ENCODE measurements around the gene C2orf68.
"Not testable (repeated sequence)": the region's sequence is repeated elsewhere in the genome, so short reads cannot be mapped to it uniquely, and the experiment has no call there.

Gene C2orf68

DNA sequence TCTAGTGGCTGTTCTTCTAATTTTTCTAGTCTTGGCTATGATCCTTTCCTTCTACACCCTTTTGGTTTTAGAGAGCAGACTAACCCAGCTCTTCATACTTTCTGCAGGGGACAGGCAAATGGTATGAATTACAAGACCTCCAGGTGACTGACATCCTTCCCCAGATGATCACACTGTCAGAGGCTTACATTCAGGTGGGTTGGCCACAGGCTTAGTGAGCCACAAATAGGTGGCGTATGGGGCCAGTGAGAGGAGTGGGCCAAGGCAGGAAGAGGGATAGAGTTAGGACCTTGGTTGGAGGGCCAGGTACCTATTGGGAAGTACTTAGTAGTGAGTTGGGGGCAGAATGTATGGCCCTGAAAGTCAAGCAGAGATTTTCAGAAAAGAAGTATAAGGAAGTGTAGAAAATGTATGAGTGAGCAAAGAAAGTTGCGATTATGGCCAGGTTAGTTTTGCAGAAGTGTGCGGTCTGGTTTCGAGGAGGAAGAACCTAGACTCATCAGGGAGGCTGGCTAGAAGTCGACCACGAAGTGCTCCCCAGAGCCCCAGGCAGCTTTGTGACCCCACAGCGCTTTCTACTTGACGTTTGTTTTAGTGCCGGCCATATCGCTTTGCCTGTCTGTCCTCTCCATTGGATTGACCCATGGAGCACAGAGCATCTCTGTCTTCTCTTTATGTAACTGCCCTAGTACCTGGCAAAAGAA lies 36.1 kb upstream of the C2orf68 start:
- peak overlapping the region; percentile 24 for H3K27ac Mint-ChIP-seq
- H3K4me1 Mint-ChIP-seq (ENCODE audit: low read depth): peaks cover 4% of the 10 kb centered on the region
- no peaks in the 10 kb centered on the region for H3K9me3 Mint-ChIP-seq
- peaks cover 66% of the 10 kb centered on the region for H3K36me3 Mint-ChIP-seq (ENCODE audit: low read depth)
- no peak overlapping the region for H3K4me3 Mint-ChIP-seq
- no peaks in the 10 kb centered on the region for H3K27me3 Mint-ChIP-seq

GRCh38 chr2:85646166-85646565 lies 34.3 kb upstream of the C2orf68 start:
- H3K4me1 Mint-ChIP-seq (ENCODE audit: low read depth): peaks cover 15% of the 10 kb centered on the region
- no peak overlapping the region for H3K27ac Mint-ChIP-seq
- peaks cover 71% of the 10 kb centered on the region for H3K36me3 Mint-ChIP-seq (ENCODE audit: low read depth)
- H3K4me3 Mint-ChIP-seq: no peak overlapping the region
- H3K27me3 Mint-ChIP-seq: no peaks in the 10 kb centered on the region
- no peaks in the 10 kb centered on the region for H3K9me3 Mint-ChIP-seq

- no peak overlapping the region for H3K4me3 Mint-ChIP-seq
- peaks cover 15% of the 10 kb centered on the region for H3K4me1 Mint-ChIP-seq (ENCODE audit: low read depth)
- no peak overlapping the region for H3K27ac Mint-ChIP-seq
- no peaks in the 10 kb centered on the region for H3K9me3 Mint-ChIP-seq
- H3K27me3 Mint-ChIP-seq: no peaks in the 10 kb centered on the region
- peaks cover 78% of the 10 kb centered on the region for H3K36me3 Mint-ChIP-seq (ENCODE audit: low read depth)
Observed at GRCh38 chr2:85644909-85645308, 33.0 kb upstream of the C2orf68 start.

DNA sequence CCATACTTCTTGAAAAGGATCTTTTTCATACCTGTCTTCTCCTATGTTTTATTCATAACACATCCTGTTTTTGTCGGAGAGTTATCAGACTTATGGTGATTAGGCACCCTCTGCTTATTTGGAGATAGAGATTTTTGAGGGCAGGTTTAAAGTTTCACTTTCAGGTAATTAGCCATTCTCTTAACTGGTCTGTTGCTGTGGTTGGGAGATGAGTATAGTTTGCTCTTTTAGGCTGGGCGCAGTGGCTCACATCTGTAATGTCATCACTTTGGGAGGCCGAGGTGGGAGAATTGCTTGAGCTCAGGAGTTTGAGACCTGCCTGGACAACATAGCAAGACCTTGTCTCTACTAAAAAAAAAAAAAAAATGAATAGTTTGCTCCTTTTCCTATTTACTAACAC lies 30.9 kb upstream of the C2orf68 start:
- peaks cover 68% of the 10 kb centered on the region for H3K36me3 Mint-ChIP-seq (ENCODE audit: low read depth)
- H3K27ac Mint-ChIP-seq: peak overlapping the region; percentile 37
- H3K4me1 Mint-ChIP-seq (ENCODE audit: low read depth): peaks cover 12% of the 10 kb centered on the region
- no peaks in the 10 kb centered on the region for H3K27me3 Mint-ChIP-seq
- H3K4me3 Mint-ChIP-seq: no peak overlapping the region
- no peaks in the 10 kb centered on the region for H3K9me3 Mint-ChIP-seq

DNA sequence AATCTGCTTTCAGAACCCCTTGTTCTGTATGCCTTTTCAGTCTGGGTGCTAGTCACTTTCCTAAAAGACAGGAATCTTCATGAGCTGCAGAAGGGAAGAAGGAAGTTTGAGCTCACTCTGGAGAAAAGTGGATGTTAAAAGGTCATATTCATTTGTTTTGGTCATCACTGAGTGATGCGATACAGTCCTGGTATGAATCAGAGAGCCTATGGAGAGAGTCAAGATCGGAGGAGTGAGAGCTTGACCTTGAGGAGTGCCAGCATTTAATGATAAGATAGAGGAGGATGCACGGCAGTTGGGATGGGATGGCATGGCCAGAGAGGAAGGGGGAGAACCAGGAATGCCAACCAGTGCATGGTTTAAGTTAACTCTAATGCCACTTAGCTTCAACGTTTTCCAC lies 23.8 kb upstream of the C2orf68 start:
- H3K4me1 Mint-ChIP-seq (ENCODE audit: low read depth): peaks cover 4% of the 10 kb centered on the region
- H3K36me3 Mint-ChIP-seq (ENCODE audit: low read depth): peaks cover 72% of the 10 kb centered on the region
- H3K27me3 Mint-ChIP-seq: no peaks in the 10 kb centered on the region
- H3K27ac Mint-ChIP-seq: no peak overlapping the region
- no peaks in the 10 kb centered on the region for H3K9me3 Mint-ChIP-seq
- no peak overlapping the region for H3K4me3 Mint-ChIP-seq

- H3K4me1 Mint-ChIP-seq (ENCODE audit: low read depth): peaks cover 4% of the 10 kb centered on the region
- no peaks in the 10 kb centered on the region for H3K9me3 Mint-ChIP-seq
- H3K27me3 Mint-ChIP-seq: no peaks in the 10 kb centered on the region
- H3K36me3 Mint-ChIP-seq (ENCODE audit: low read depth): peaks cover 73% of the 10 kb centered on the region
- no peak overlapping the region for H3K27ac Mint-ChIP-seq
- H3K4me3 Mint-ChIP-seq: no peak overlapping the region
Observed at GRCh38 chr2:85635011-85635410, 23.1 kb upstream of the C2orf68 start.

DNA sequence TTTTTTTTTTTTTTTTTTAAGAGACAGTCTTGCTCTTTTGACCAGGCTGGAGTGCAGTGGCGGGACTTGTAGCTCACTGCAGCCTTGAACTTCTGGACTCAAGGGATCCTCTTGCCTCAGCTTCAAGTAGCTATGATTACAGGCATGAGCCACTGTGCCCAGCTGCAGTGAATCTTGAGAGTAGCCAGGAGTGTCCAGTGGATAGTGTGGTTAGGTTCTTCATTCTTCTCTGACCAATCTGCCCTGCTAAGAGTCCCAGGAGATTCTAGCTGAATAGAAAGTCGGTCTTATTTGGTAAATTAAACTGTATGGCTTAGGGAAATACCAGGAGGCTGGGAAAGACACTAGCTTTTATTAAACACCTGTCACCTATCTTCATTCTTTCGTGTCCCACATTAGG lies 19.4 kb upstream of the C2orf68 start:
- peaks cover 69% of the 10 kb centered on the region for H3K36me3 Mint-ChIP-seq (ENCODE audit: low read depth)
- H3K4me3 Mint-ChIP-seq: no peak overlapping the region
- peaks cover 15% of the 10 kb centered on the region for H3K4me1 Mint-ChIP-seq (ENCODE audit: low read depth)
- H3K9me3 Mint-ChIP-seq: no peaks in the 10 kb centered on the region
- no peaks in the 10 kb centered on the region for H3K27me3 Mint-ChIP-seq
- H3K27ac Mint-ChIP-seq: no peak overlapping the region

- Mint-ChIP-seq H3K9me3 (no peaks in the 10 kb centered on the region), H3K36me3 (ENCODE audit: low read depth) (peaks cover 76% of the 10 kb centered on the region), H3K4me1 (ENCODE audit: low read depth) (peaks cover 15% of the 10 kb centered on the region), H3K4me3 (no peak overlapping the region), H3K27ac (peak overlapping the region; percentile 52), H3K27me3 (no peaks in the 10 kb centered on the region)
Observed at GRCh38 chr2:85628658-85629057, 16.8 kb upstream of the C2orf68 start.

DNA sequence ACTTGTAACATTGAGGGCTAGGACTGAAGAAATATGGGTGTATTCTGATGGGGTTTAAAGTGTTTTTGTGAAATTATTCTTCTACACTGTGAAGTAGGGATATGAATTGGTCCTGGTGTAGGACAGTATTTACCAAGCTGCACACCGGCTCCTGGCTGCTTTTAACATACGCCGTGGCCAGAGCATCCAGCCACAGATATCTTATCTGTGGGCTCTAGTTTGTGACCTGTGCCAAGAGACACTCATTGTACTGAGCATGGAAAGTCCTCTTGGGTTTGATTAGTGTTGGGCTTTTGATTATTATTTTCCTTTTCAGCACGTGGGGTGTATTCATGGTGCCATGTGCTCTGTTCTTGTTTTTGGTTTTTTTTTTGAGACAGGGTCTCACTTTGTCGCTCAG lies 12.1 kb upstream of the C2orf68 start:
- H3K4me1 Mint-ChIP-seq (ENCODE audit: low read depth): peaks cover 16% of the 10 kb centered on the region

DNA sequence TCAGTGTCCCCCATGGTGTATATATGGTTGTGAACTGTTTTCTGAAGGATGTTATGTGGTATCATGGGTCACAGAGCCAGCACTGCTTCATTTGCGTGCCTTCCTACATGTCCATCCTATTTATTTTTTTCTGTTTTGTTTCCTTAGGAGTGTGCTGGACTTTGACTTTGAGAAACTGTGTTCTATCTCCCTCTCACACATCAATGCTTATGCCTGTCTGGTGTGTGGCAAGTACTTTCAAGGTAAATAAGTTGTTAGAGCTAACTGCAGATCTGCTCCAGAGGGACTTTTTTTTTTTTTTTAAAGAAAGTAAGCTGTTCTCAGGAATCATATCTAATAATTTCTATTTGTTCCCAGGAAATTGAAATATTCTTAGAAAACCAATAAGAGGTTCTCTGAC lies 9.5 kb upstream of the C2orf68 start:
- Mint-ChIP-seq H3K27ac (no peak overlapping the region), H3K4me3 (no peak overlapping the region), H3K9me3 (no peaks in the 10 kb centered on the region), H3K36me3 (ENCODE audit: low read depth) (peaks cover 62% of the 10 kb centered on the region), H3K27me3 (no peaks in the 10 kb centered on the region), H3K4me1 (ENCODE audit: low read depth) (peaks cover 20% of the 10 kb centered on the region)

More for the DNA sequence above, 12.1 kb upstream of the C2orf68 start:
- Mint-ChIP-seq H3K27me3 (no peaks in the 10 kb centered on the region), H3K9me3 (no peaks in the 10 kb centered on the region), H3K27ac (no peak overlapping the region), H3K36me3 (ENCODE audit: low read depth) (peaks cover 62% of the 10 kb centered on the region), H3K4me3 (no peak overlapping the region)

- Mint-ChIP-seq H3K27ac (no peak overlapping the region), H3K4me1 (ENCODE audit: low read depth) (peaks cover 20% of the 10 kb centered on the region), H3K36me3 (ENCODE audit: low read depth) (peaks cover 46% of the 10 kb centered on the region), H3K9me3 (no peaks in the 10 kb centered on the region), H3K4me3 (no peak overlapping the region), H3K27me3 (no peaks in the 10 kb centered on the region)
Observed at GRCh38 chr2:85619617-85620016, 7.8 kb upstream of the C2orf68 start.

GRCh38 chr2:85617723-85618122 lies 5.9 kb upstream of the C2orf68 start:
- H3K4me1 Mint-ChIP-seq (ENCODE audit: low read depth): peaks cover 25% of the 10 kb centered on the region
- H3K36me3 Mint-ChIP-seq (ENCODE audit: low read depth): peaks cover 28% of the 10 kb centered on the region
- peak overlapping the region; percentile 94 for H3K27ac Mint-ChIP-seq

DNA sequence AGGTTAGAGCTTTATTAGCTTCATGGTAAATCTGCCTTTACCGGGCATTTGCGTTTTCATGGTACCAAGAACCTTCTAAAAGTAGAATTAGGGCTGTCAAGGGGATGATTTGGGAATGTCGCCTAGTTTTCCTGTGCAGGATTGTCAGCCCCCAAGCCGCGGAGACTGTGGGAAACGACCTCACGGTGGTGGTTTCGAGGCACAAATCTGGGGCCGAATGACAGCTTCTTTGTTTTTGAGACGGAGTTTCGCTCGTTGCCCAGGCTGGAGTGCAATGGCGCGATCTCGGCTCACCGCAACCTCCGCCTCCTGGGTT lies 3.5 kb upstream of the C2orf68 start:
- no peaks in the 10 kb centered on the region for H3K27me3 Mint-ChIP-seq
- H3K4me3 Mint-ChIP-seq: no peak overlapping the region
- H3K9me3 Mint-ChIP-seq: no peaks in the 10 kb centered on the region
- H3K36me3 Mint-ChIP-seq (ENCODE audit: low read depth): peaks cover 19% of the 10 kb centered on the region
- peaks cover 34% of the 10 kb centered on the region for H3K4me1 Mint-ChIP-seq (ENCODE audit: low read depth)
- no peak overlapping the region for H3K27ac Mint-ChIP-seq

More at GRCh38 chr2:85617723-85618122, 5.9 kb upstream of the C2orf68 start:
- H3K4me3 Mint-ChIP-seq: peak overlapping the region; percentile 92
- H3K9me3 Mint-ChIP-seq, H3K27me3 Mint-ChIP-seq: not testable (repeated sequence)

- not testable (repeated sequence) for H3K27me3 Mint-ChIP-seq, H3K9me3 Mint-ChIP-seq, H3K4me3 Mint-ChIP-seq, H3K27ac Mint-ChIP-seq
- Mint-ChIP-seq H3K4me1 (ENCODE audit: low read depth) (peaks cover 38% of the 10 kb centered on the region), H3K36me3 (ENCODE audit: low read depth) (peaks cover 22% of the 10 kb centered on the region)
Observed at GRCh38 chr2:85614757-85615156, 2.9 kb upstream of the C2orf68 start.

DNA sequence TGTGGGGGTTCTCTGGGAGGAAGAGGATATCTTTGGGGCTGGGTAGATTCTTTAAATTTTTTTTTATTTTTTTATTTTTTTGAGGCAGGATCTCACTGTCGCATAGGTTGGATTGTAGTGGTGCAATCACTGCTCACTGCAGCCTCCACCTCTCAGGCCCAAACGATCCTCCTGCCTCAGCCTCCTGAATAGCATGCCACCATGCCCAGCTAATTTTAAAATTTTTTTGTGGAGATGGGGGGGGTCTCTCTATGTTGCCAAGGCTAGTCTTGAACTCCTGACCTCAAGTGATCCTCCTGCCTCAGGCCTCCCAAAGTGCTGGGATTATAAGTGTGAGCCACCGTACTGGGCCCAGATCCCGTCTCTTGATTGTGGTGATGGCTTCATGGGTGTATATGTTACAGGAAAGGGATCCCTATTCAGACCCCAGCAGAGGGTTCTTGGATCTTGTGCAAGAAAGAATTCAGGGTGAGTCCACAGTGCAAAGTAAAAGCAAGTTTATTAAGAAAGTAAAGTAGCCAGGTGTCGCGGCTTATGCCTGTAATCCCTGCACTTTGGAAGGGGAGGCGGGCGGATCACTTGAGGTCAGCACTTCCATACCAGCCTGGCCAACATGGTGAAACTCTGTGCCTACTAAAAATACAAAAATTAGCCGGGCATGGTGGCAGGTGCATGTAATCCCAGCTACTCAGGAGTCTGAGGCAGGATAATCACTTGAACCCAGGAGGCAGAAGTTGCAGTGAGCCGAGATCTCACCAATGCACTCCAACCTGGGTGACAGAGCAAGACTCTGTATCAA lies 2.0 kb upstream of the C2orf68 start:
- peaks cover 22% of the 10 kb centered on the region for H3K36me3 Mint-ChIP-seq (ENCODE audit: low read depth)
- H3K27ac Mint-ChIP-seq: peak overlapping the region; percentile 41
- peaks cover 36% of the 10 kb centered on the region for H3K4me1 Mint-ChIP-seq (ENCODE audit: low read depth)
- H3K4me3 Mint-ChIP-seq: peak overlapping the region; percentile 22
- H3K27me3 Mint-ChIP-seq: no peaks in the 10 kb centered on the region
- H3K9me3 Mint-ChIP-seq: no peaks in the 10 kb centered on the region

All from stimulated activated naive CD8-positive, alpha-beta T cell treated with anti-CD3 and anti-CD28 coated beads, Interleukin-15, Interleukin-2, amounts not matched to agents 100 ng/mL and 50 ng/mL, for 24 hours (primary cell).